Activated naive CD8-positive, alpha-beta T cell (primary cell): ENCODE data around the gene ARHGAP12.

Source experiments
- H3K27ac Mint-ChIP-seq: one replicate; pipeline ENCODE4 v1.8.0; 2021; ENCODE audit warnings: mixed read lengths
- H3K27me3 Mint-ChIP-seq: one replicate; pipeline ENCODE4 v1.8.0; 2021; ENCODE audit warnings: mixed read lengths
- H3K36me3 Mint-ChIP-seq: one replicate; pipeline ENCODE4 v1.8.0; 2021; ENCODE audit warnings: mixed read lengths
- H3K4me1 Mint-ChIP-seq: one replicate; pipeline ENCODE4 v1.8.0; 2021; ENCODE audit warnings: low read depth, mixed read lengths
- H3K4me3 Mint-ChIP-seq: one replicate; pipeline ENCODE4 v1.8.0; 2021; ENCODE audit warnings: mild to moderate bottlenecking, mixed read lengths
- H3K9me3 Mint-ChIP-seq: one replicate; pipeline ENCODE4 v1.8.0; 2021; ENCODE audit warnings: low read depth, mixed read lengths

The ARHGAP12 gene

GRCh38 chr10:31936933-31937332 lies 8.3 kb upstream of the ARHGAP12 start:
- no peaks in the 10 kb centered on the region for H3K27me3 Mint-ChIP-seq
- H3K4me1 Mint-ChIP-seq, result peaks cover 5% of the 10 kb centered on the region
- no peak overlapping the region for H3K27ac Mint-ChIP-seq
- H3K4me3 Mint-ChIP-seq, result no peak overlapping the region
- no peaks in the 10 kb centered on the region for H3K36me3 Mint-ChIP-seq
- H3K9me3 Mint-ChIP-seq, result no peaks in the 10 kb centered on the region

- Mint-ChIP-seq H3K27ac (no peak overlapping the region), H3K9me3 (no peaks in the 10 kb centered on the region), H3K36me3 (no peaks in the 10 kb centered on the region), H3K4me1 (peaks cover 2% of the 10 kb centered on the region), H3K27me3 (no peaks in the 10 kb centered on the region), H3K4me3 (no peak overlapping the region)
These were observed 7.5 kb upstream of the ARHGAP12 start for GRCh38 chr10:31936086-31936485.

GRCh38 chr10:31935678-31936077 lies 7.0 kb upstream of the ARHGAP12 start:
- Mint-ChIP-seq H3K27ac (no peak overlapping the region), H3K36me3 (no peaks in the 10 kb centered on the region), H3K4me3 (no peak overlapping the region), H3K27me3 (no peaks in the 10 kb centered on the region), H3K9me3 (no peaks in the 10 kb centered on the region), H3K4me1 (peaks cover 1% of the 10 kb centered on the region)

- Mint-ChIP-seq H3K27me3 (no peaks in the 10 kb centered on the region), H3K36me3 (no peaks in the 10 kb centered on the region), H3K4me3 (no peak overlapping the region), H3K9me3 (no peaks in the 10 kb centered on the region), H3K27ac (no peak overlapping the region), H3K4me1 (peaks cover 13% of the 10 kb centered on the region)
These were observed 4.2 kb upstream of the ARHGAP12 start for GRCh38 chr10:31932838-31933237.

GRCh38 chr10:31930856-31931255 lies 2.2 kb upstream of the ARHGAP12 start:
- H3K27ac Mint-ChIP-seq, result no peak overlapping the region
- no peak overlapping the region for H3K4me3 Mint-ChIP-seq
- no peaks in the 10 kb centered on the region for H3K27me3 Mint-ChIP-seq
- no peaks in the 10 kb centered on the region for H3K36me3 Mint-ChIP-seq
- H3K4me1 Mint-ChIP-seq, result peaks cover 31% of the 10 kb centered on the region
- H3K9me3 Mint-ChIP-seq, result no peaks in the 10 kb centered on the region

GRCh38 chr10:31930023-31930751 lies 1.6 kb upstream of the ARHGAP12 start:
- Mint-ChIP-seq H3K27me3 (no peaks in the 10 kb centered on the region), H3K9me3 (no peaks in the 10 kb centered on the region), H3K4me1 (peaks cover 35% of the 10 kb centered on the region), H3K4me3 (peak overlapping the region; percentile 87), H3K27ac (peak overlapping the region; percentile 51), H3K36me3 (no peaks in the 10 kb centered on the region)

- Mint-ChIP-seq H3K27me3 (no peaks in the 10 kb centered on the region), H3K4me1 (peaks cover 41% of the 10 kb centered on the region), H3K27ac (peak overlapping the region; percentile 35), H3K9me3 (no peaks in the 10 kb centered on the region), H3K36me3 (no peaks in the 10 kb centered on the region), H3K4me3 (peak overlapping the region; percentile 87)
These were observed 811 bp upstream of the ARHGAP12 start for GRCh38 chr10:31929261-31930022.

GRCh38 chr10:31927884-31928548 lies 615 bp downstream of the ARHGAP12 start:
- H3K4me3 Mint-ChIP-seq, result peak overlapping the region; percentile 92
- no peaks in the 10 kb centered on the region for H3K36me3 Mint-ChIP-seq
- peak overlapping the region; percentile 80 for H3K27ac Mint-ChIP-seq
- H3K9me3 Mint-ChIP-seq, result no peaks in the 10 kb centered on the region
- H3K27me3 Mint-ChIP-seq, result no peaks in the 10 kb centered on the region
- H3K4me1 Mint-ChIP-seq, result peaks cover 55% of the 10 kb centered on the region

- H3K36me3 Mint-ChIP-seq, result no peaks in the 10 kb centered on the region
- H3K4me1 Mint-ChIP-seq, result peaks cover 57% of the 10 kb centered on the region
- H3K9me3 Mint-ChIP-seq, result no peaks in the 10 kb centered on the region
- H3K27me3 Mint-ChIP-seq, result no peaks in the 10 kb centered on the region
- peak overlapping the region; percentile 80 for H3K27ac Mint-ChIP-seq
- H3K4me3 Mint-ChIP-seq, result peak overlapping the region; percentile 92
These were observed 1.1 kb downstream of the ARHGAP12 start for GRCh38 chr10:31927565-31927883.

- no peaks in the 10 kb centered on the region for H3K9me3 Mint-ChIP-seq
- H3K4me1 Mint-ChIP-seq, result peaks cover 59% of the 10 kb centered on the region
- no peaks in the 10 kb centered on the region for H3K36me3 Mint-ChIP-seq
- H3K27ac Mint-ChIP-seq, result peak overlapping the region; percentile 80
- H3K4me3 Mint-ChIP-seq, result peak overlapping the region; percentile 92
- no peaks in the 10 kb centered on the region for H3K27me3 Mint-ChIP-seq
These were observed 1.7 kb downstream of the ARHGAP12 start for GRCh38 chr10:31926765-31927564.

GRCh38 chr10:31926160-31926559 lies 2.5 kb downstream of the ARHGAP12 start:
- Mint-ChIP-seq H3K4me3 (no peak overlapping the region), H3K4me1 (peaks cover 66% of the 10 kb centered on the region), H3K27me3 (no peaks in the 10 kb centered on the region), H3K36me3 (no peaks in the 10 kb centered on the region), H3K27ac (no peak overlapping the region), H3K9me3 (no peaks in the 10 kb centered on the region)

GRCh38 chr10:31924833-31925232 lies 3.8 kb downstream of the ARHGAP12 start:
- Mint-ChIP-seq H3K27ac (peak overlapping the region; percentile 31), H3K36me3 (no peaks in the 10 kb centered on the region), H3K9me3 (no peaks in the 10 kb centered on the region), H3K27me3 (no peaks in the 10 kb centered on the region), H3K4me1 (peaks cover 66% of the 10 kb centered on the region), H3K4me3 (no peak overlapping the region)

GRCh38 chr10:31923389-31923788 lies 5.2 kb downstream of the ARHGAP12 start:
- H3K36me3 Mint-ChIP-seq, result no peaks in the 10 kb centered on the region
- no peaks in the 10 kb centered on the region for H3K9me3 Mint-ChIP-seq
- no peaks in the 10 kb centered on the region for H3K27me3 Mint-ChIP-seq
- H3K4me1 Mint-ChIP-seq, result peaks cover 68% of the 10 kb centered on the region
- H3K4me3 Mint-ChIP-seq, result no peak overlapping the region
- no peak overlapping the region for H3K27ac Mint-ChIP-seq

- Mint-ChIP-seq H3K27me3 (no peaks in the 10 kb centered on the region), H3K4me1 (peaks cover 62% of the 10 kb centered on the region), H3K36me3 (peaks cover 4% of the 10 kb centered on the region), H3K4me3 (peak overlapping the region; percentile 12), H3K27ac (no peak overlapping the region), H3K9me3 (no peaks in the 10 kb centered on the region)
These were observed 7.6 kb downstream of the ARHGAP12 start for GRCh38 chr10:31921031-31921430.

GRCh38 chr10:31920538-31920937 lies 8.1 kb downstream of the ARHGAP12 start:
- peaks cover 62% of the 10 kb centered on the region for H3K4me1 Mint-ChIP-seq
- H3K9me3 Mint-ChIP-seq, result no peaks in the 10 kb centered on the region
- H3K27ac Mint-ChIP-seq, result no peak overlapping the region
- H3K36me3 Mint-ChIP-seq, result peaks cover 4% of the 10 kb centered on the region
- H3K4me3 Mint-ChIP-seq, result no peak overlapping the region
- no peaks in the 10 kb centered on the region for H3K27me3 Mint-ChIP-seq
